ENCODE measurements around the gene PRKCB.

- TF ChIP-seq POLR2A (IDR thresholded peaks at IDR 0.05; ENCODE audit: low read length) (no peak), GATA1 (IDR thresholded peaks at IDR 0.05; ENCODE audit: low read depth, low read length) (no peak)
Measured at GRCh38 chr16:24131294-24131693, 295.5 kb downstream of the PRKCB start.
